Thoracic aorta (tissue), 2 donors: Measurements from ENCODE around the gene SUMF2. TPM values are rescaled to one million over a fixed set of nuclear protein-coding genes. Genes with fewer than 3 reads are reported as not detected.
"Not testable (repeated sequence)": the region's sequence is repeated elsewhere in the genome, so short reads cannot be mapped to it uniquely, and the experiment has no call there.

Experiments used
- ATAC-seq: fragments of 150-250 bp; one replicate; pipeline ENCODE4 v1.8.0; 2017; ENCODE audit warnings: low read depth; ENCODE audit not compliant: insufficient number of reproducible peaks, low FRiP score
- DNase-seq: peaks from one replicate; pipeline ENCODE4 v3.0.0-alpha.2; 2020; ENCODE audit warnings: low spot score
- H3K27ac ChIP-seq, 2 donors: fragments of 200-600 bp; sonication (generic); 1 replicate in 1 of 2; 2 replicates in 1 of 2; pipeline ENCODE4 v1.5.1; 2016; ENCODE audit warnings: mild to moderate bottlenecking in 2 of 2, moderate library complexity in 2 of 2
- H3K27me3 ChIP-seq: fragments of 200-600 bp; sonication (generic); replicated peaks from 2 replicates; pipeline ENCODE4 v1.6.0; 2016; ENCODE audit warnings: mild to moderate bottlenecking; ENCODE audit not compliant: insufficient read depth
- H3K36me3 ChIP-seq: fragments of 200-600 bp; sonication (generic); one replicate; pipeline ENCODE4 v1.5.1; 2016
- H3K4me1 ChIP-seq, 2 donors: fragments of 200-600 bp; sonication (generic); 1 replicate in 1 of 2; 2 replicates in 1 of 2; pipeline versions ENCODE4 v1.5.1 to v1.6.0; 2016; ENCODE audit warnings: low read depth in 2 of 2, mild to moderate bottlenecking in 1 of 2; ENCODE audit not compliant: control insufficient read depth in 1 of 2
- H3K4me3 ChIP-seq: fragments of 200-600 bp; sonication (generic); 2 replicates; pipeline ENCODE4 v1.5.1; 2016; ENCODE audit warnings: mild to moderate bottlenecking
- H3K9me3 ChIP-seq: fragments of 200-600 bp; sonication (generic); 2 replicates; pipeline ENCODE4 v1.5.1; 2016
- CTCF ChIP-seq: fragments of 200-600 bp; sonication (generic); IDR thresholded peaks from one replicate; pipeline ENCODE4 v1.5.1; 2019; ENCODE audit warnings: antibody characterized with exemption
- total RNA-seq, 2 donors: library from RNA; depleted of rRNA; stranded (reverse); fragments of >200 nt; gene quantifications; one replicate each; pipeline versions ENCODE4 v1.1.0 to v1.2.3, GENCODE V29; 2016

Gene SUMF2
- 100 to 1,000 TPM; 102 to 151 TPM for total RNA-seq

GRCh38 chr7:56063882-56064625 lies at the start of gene SUMF2:
Gene SUMF2, plus strand, starts transcription at chr7:56064286. Its CDS starts 26 bp downstream, at chr7:56064312.
- Histone ChIP-seq H3K27me3 (no peaks in the 10 kb centered on the region), H3K4me1 (peaks cover 8 to 21% of the 10 kb centered on the region in 2 donors), H3K36me3 (peaks cover 25% of the 10 kb centered on the region), H3K27ac (peak within 1 kb of the TSS; percentile 90 to 92), H3K4me3 (peak within 1 kb of the TSS; percentile 96), H3K9me3 (no peaks in the 10 kb centered on the region)
- TF ChIP-seq CTCF: peak; percentile 33
- peak; percentile 60 for DNase-seq
- ATAC-seq: peak; percentile 83

GRCh38 chr7:56017015-56017414 lies 47.1 kb upstream of the SUMF2 start:
- H3K4me1 ChIP-seq, H3K27me3 ChIP-seq, H3K27ac ChIP-seq, H3K36me3 ChIP-seq, ATAC-seq, H3K9me3 ChIP-seq, H3K4me3 ChIP-seq, DNase-seq: not testable (repeated sequence)

- DNase-seq (no peak), ATAC-seq (no peak)
- Histone ChIP-seq H3K9me3 (no peaks in the 10 kb centered on the region), H3K27me3 (no peaks in the 10 kb centered on the region), H3K27ac (no peak overlapping the region), H3K4me3 (no peak overlapping the region), H3K36me3 (no peaks in the 10 kb centered on the region), H3K4me1 (no peaks in the 10 kb centered on the region)
- TF ChIP-seq CTCF: no peak
Observed at GRCh38 chr7:56019501-56019900, 44.6 kb upstream of the SUMF2 start.

- Histone ChIP-seq H3K27ac (no peak overlapping the region), H3K4me1 (no peaks in the 10 kb centered on the region), H3K36me3 (no peaks in the 10 kb centered on the region), H3K4me3 (no peak overlapping the region), H3K27me3 (no peaks in the 10 kb centered on the region), H3K9me3 (no peaks in the 10 kb centered on the region)
- ATAC-seq: no peak
- no peak for DNase-seq
- no peak for TF ChIP-seq CTCF
Observed at GRCh38 chr7:56023500-56023899, 40.6 kb upstream of the SUMF2 start.

GRCh38 chr7:56026538-56026937 lies 37.5 kb upstream of the SUMF2 start:
- Histone ChIP-seq H3K27me3 (no peaks in the 10 kb centered on the region), H3K36me3 (no peaks in the 10 kb centered on the region), H3K27ac (no peak overlapping the region), H3K4me3 (no peak overlapping the region), H3K4me1 (no peaks in the 10 kb centered on the region), H3K9me3 (no peaks in the 10 kb centered on the region)
- no peak for DNase-seq
- ATAC-seq: no peak
- TF ChIP-seq CTCF: no peak
